ENCODE measurements around the gene SGK1. TPM values are rescaled to one million over a fixed set of nuclear protein-coding genes. Genes with fewer than 3 reads are reported as not detected.
"Not testable (repeated sequence)": the region's sequence is repeated elsewhere in the genome, so short reads cannot be mapped to it uniquely, and the experiment has no call there.

Gene SGK1
- total and polyA plus RNA-seq, 7 experiments from 2014 or later, result 6.9 to 443 (median 21.3) TPM

DNA sequence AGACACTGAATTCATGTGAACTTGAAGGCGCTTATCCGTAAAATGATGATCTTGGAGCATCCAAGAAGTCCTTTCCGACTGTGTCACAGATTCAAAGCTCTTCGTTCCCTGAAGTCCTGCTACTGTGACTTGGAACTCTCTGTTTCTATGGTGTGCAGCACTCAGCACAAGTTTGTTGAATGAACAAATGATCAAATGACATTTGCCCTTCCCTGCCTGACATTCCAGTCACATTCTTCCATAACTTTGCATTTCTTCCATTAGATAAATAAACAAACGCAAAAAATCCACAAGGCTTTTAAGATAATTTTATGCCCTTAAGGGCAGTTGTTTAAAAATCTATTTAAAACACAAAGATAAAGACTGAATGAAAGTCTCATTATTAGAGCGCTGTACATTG is 39.9 kb downstream of the SGK1 start:
- Histone ChIP-seq H3K36me3 (ENCODE audit: control insufficient read depth in 2 of 3, insufficient read depth in 3 of 3, low read length in 3 of 3) (no peaks in the 10 kb centered on the region), H3K4me3 (ENCODE audit: low read length) (no peak overlapping the region), H3K27me3 (ENCODE audit: control insufficient read depth in 2 of 2, insufficient read depth in 2 of 2, low read length in 2 of 2) (no peaks in the 10 kb centered on the region), H3K27ac (ENCODE audit: low read depth, low read length) (no peak overlapping the region), H3K4me1 (ENCODE audit: control insufficient read depth in 2 of 2, insufficient read depth in 2 of 2, low read length in 2 of 2) (peaks cover 19 to 20% of the 10 kb centered on the region in 2 donors), H3K9me3 (ENCODE audit: control insufficient read depth in 2 of 3, low read length in 3 of 3) (no peaks in the 10 kb centered on the region)
- no peak for ATAC-seq
- Mint-ChIP-seq H3K27me3 (no peaks in the 10 kb centered on the region), H3K4me1 (peaks cover 21 to 47% (median 33%) of the 10 kb centered on the region in 7 donors), H3K4me3 (no peak overlapping the region), H3K36me3 (peaks cover 0 to 3% (median 0%) of the 10 kb centered on the region in 5 donors), H3K27ac (no peak overlapping the region), H3K9me3 (peaks cover 0 to 2% (median 0%) of the 10 kb centered on the region in 11 donors)
- CTCF ChIA-PET, result interaction anchor here (0.6 to 1.3 kb wide), 3 partner anchors 15 to 100 kb away, joined by 3 read pairs; no protein-coding TSS in a partner anchor
- intact Hi-C loops (cut with micrococcal nuclease), result no loop called here
- no peak for DNase-seq
- POLR2A ChIA-PET, result interaction anchor here (0.6 to 1.2 kb wide), 4 partner anchors 29 to 103 kb away, joined by 3 read pairs; no protein-coding TSS in a partner anchor

GRCh38 chr6:134276891-134277377 is 41.0 kb downstream of the SGK1 start:
- H3K27ac ChIP-seq (ENCODE audit: low read depth, low read length); H3K4me3 ChIP-seq (ENCODE audit: low read length); H3K9me3 ChIP-seq (ENCODE audit: control insufficient read depth in 2 of 3, low read length in 3 of 3); H3K36me3 ChIP-seq (ENCODE audit: control insufficient read depth in 2 of 3, insufficient read depth in 3 of 3, low read length in 3 of 3); H3K36me3 Mint-ChIP-seq; H3K9me3 Mint-ChIP-seq; H3K27me3 ChIP-seq (ENCODE audit: control insufficient read depth in 2 of 2, insufficient read depth in 2 of 2, low read length in 2 of 2); H3K27me3 Mint-ChIP-seq: not testable (repeated sequence)
- intact Hi-C loops (cut with micrococcal nuclease), result loop anchor here in 1 of 2 donors (1.0 kb wide), 1 partner anchor 30 kb away; no protein-coding TSS in a partner anchor
- CTCF ChIA-PET, result interaction anchor here (0.7 to 1.3 kb wide), 3 partner anchors 9 to 99 kb away, joined by 3 read pairs; no protein-coding TSS in a partner anchor
- H3K4me1 ChIP-seq (ENCODE audit: control insufficient read depth in 2 of 2, insufficient read depth in 2 of 2, low read length in 2 of 2), result peaks cover 24 to 28% of the 10 kb centered on the region in 2 donors
- POLR2A ChIA-PET, result interaction anchor here (0.6 to 0.9 kb wide), 3 partner anchors 28 to 606 kb away, joined by 3 to 4 read pairs (median 3); no protein-coding TSS in a partner anchor
- DNase-seq (peak in 4 of 9 donors; percentile 5 to 29 (median 12)), ATAC-seq (peak; percentile 50)
- peak overlapping the region in 5 of 9 donors; percentile 43 to 78 (median 65) for H3K27ac Mint-ChIP-seq
- H3K4me3 Mint-ChIP-seq, result peak overlapping the region in 7 of 10 donors; percentile 2 to 62 (median 44)
- peaks cover 25 to 57% (median 41%) of the 10 kb centered on the region in 7 donors for H3K4me1 Mint-ChIP-seq

DNA sequence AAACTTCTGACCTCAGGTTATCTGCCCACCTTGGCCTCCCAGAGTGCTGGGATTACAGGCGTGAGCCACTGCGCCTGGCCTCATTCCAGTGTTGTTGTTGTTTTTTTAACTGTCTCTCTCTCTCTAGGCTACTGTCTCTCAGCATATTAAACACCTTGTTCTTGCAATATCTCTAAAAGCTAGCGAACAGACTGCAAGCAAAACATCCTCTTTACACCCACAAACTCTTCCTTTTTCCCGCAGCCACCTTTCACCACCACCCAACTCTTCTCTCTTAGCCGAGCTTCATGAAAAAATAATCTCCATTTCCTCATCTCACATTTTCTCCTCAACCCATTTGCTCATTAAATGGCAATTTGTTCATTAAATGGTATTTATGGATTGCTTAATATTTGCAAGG is 45.5 kb downstream of the SGK1 start:
- Mint-ChIP-seq H3K4me1 (peaks cover 19 to 46% (median 39%) of the 10 kb centered on the region in 7 donors), H3K4me3 (peak overlapping the region; percentile 42 to 76 (median 68)), H3K36me3 (peaks cover 0 to 3% (median 0%) of the 10 kb centered on the region in 5 donors), H3K27me3 (no peaks in the 10 kb centered on the region), H3K9me3 (peaks cover 0 to 2% (median 0%) of the 10 kb centered on the region in 11 donors), H3K27ac (peak overlapping the region; percentile 53 to 92 (median 82))
- ChIA-PET CTCF (interaction anchor here (0.6 to 0.8 kb wide), 2 partner anchors 23 to 36 kb away, joined by 4 read pairs; no protein-coding TSS in a partner anchor), POLR2A (interaction anchor here (0.6 to 1.3 kb wide), 4 partner anchors 10 to 144 kb away, joined by 3 to 5 read pairs (median 4); no protein-coding TSS in a partner anchor)
- ATAC-seq (no peak), DNase-seq (peak in 5 of 9 donors; percentile 11 to 35 (median 25))
- H3K27ac ChIP-seq (ENCODE audit: low read depth, low read length), result peak overlapping the region; percentile 29
- intact Hi-C loops (cut with micrococcal nuclease), result no loop called here
- no peaks in the 10 kb centered on the region for H3K36me3 ChIP-seq (ENCODE audit: control insufficient read depth in 2 of 3, insufficient read depth in 3 of 3, low read length in 3 of 3)
- H3K9me3 ChIP-seq (ENCODE audit: control insufficient read depth in 2 of 3, low read length in 3 of 3), result no peaks in the 10 kb centered on the region
- no peak overlapping the region for H3K4me3 ChIP-seq (ENCODE audit: low read length)
- H3K4me1 ChIP-seq (ENCODE audit: control insufficient read depth in 2 of 2, insufficient read depth in 2 of 2, low read length in 2 of 2), result peaks cover 21 to 26% of the 10 kb centered on the region in 2 donors
- no peaks in the 10 kb centered on the region for H3K27me3 ChIP-seq (ENCODE audit: control insufficient read depth in 2 of 2, insufficient read depth in 2 of 2, low read length in 2 of 2)

- Mint-ChIP-seq H3K9me3 (no peaks in the 10 kb centered on the region), H3K27me3 (no peaks in the 10 kb centered on the region), H3K36me3 (peaks cover 0 to 1% (median 0%) of the 10 kb centered on the region in 5 donors), H3K4me3 (no peak overlapping the region), H3K4me1 (peaks cover 7 to 16% (median 14%) of the 10 kb centered on the region in 7 donors), H3K27ac (no peak overlapping the region)
- DNase-seq (no peak), ATAC-seq (no peak)
- no peaks in the 10 kb centered on the region for H3K9me3 ChIP-seq (ENCODE audit: control insufficient read depth in 2 of 3, low read length in 3 of 3)
- no peaks in the 10 kb centered on the region for H3K36me3 ChIP-seq (ENCODE audit: control insufficient read depth in 2 of 3, insufficient read depth in 3 of 3, low read length in 3 of 3)
- no peak overlapping the region for H3K4me3 ChIP-seq (ENCODE audit: low read length)
- no peaks in the 10 kb centered on the region for H3K27me3 ChIP-seq (ENCODE audit: control insufficient read depth in 2 of 2, insufficient read depth in 2 of 2, low read length in 2 of 2)
- POLR2A ChIA-PET, result interaction anchor here (0.6 to 0.7 kb wide), 2 partner anchors 20 to 89 kb away, joined by 3 read pairs; no protein-coding TSS in a partner anchor
- peaks cover 3 to 9% of the 10 kb centered on the region in 2 donors for H3K4me1 ChIP-seq (ENCODE audit: control insufficient read depth in 2 of 2, insufficient read depth in 2 of 2, low read length in 2 of 2)
- CTCF ChIA-PET, result interaction anchor here (0.6 kb wide), 1 partner anchor 9 kb away, joined by 3 read pairs; no protein-coding TSS in a partner anchor
- no peak overlapping the region for H3K27ac ChIP-seq (ENCODE audit: low read depth, low read length)
- intact Hi-C loops (cut with micrococcal nuclease), result no loop called here
These were observed 50.0 kb downstream of the SGK1 start for GRCh38 chr6:134267917-134268361.

DNA sequence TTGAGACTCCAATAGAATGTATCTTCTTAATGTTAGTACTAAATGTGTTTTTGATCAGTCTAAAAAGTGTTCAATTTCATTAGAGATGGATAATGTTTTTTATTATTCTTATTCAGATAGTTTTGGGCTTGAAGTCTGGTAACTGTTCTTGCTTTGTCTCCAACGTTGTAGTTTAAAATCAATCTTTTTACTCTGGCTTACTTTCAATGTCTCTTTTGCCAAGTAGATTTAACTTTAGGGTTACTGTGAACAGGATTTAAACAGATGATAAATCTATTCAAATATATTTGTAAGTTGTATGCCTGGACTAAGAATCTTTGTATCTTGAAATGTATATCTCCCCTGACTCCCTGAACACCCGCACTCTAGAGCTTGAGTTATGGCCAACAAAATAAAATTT is 51.1 kb downstream of the SGK1 start:
- ChIA-PET CTCF (no interaction called here), POLR2A (no interaction called here)
- Histone ChIP-seq H3K9me3 (ENCODE audit: control insufficient read depth in 2 of 3, low read length in 3 of 3) (no peaks in the 10 kb centered on the region), H3K4me1 (ENCODE audit: control insufficient read depth in 2 of 2, insufficient read depth in 2 of 2, low read length in 2 of 2) (no peaks in the 10 kb centered on the region), H3K36me3 (ENCODE audit: control insufficient read depth in 2 of 3, insufficient read depth in 3 of 3, low read length in 3 of 3) (no peaks in the 10 kb centered on the region), H3K27me3 (ENCODE audit: control insufficient read depth in 2 of 2, insufficient read depth in 2 of 2, low read length in 2 of 2) (no peaks in the 10 kb centered on the region), H3K4me3 (ENCODE audit: low read length) (no peak overlapping the region), H3K27ac (ENCODE audit: low read depth, low read length) (no peak overlapping the region)
- Mint-ChIP-seq H3K27ac (no peak overlapping the region), H3K27me3 (no peaks in the 10 kb centered on the region), H3K36me3 (no peaks in the 10 kb centered on the region), H3K4me1 (peaks cover 3 to 6% (median 5%) of the 10 kb centered on the region in 7 donors), H3K4me3 (no peak overlapping the region), H3K9me3 (peaks cover 0 to 3% (median 0%) of the 10 kb centered on the region in 11 donors)
- intact Hi-C loops (cut with micrococcal nuclease), result no loop called here
- DNase-seq (no peak), ATAC-seq (no peak)

GRCh38 chr6:134261766-134262165 is 56.1 kb downstream of the SGK1 start:
- no peak overlapping the region for H3K4me3 Mint-ChIP-seq
- POLR2A ChIA-PET, result no interaction called here
- H3K4me1 ChIP-seq (ENCODE audit: control insufficient read depth in 2 of 2, insufficient read depth in 2 of 2, low read length in 2 of 2), result no peaks in the 10 kb centered on the region
- no peak for ATAC-seq
- H3K27me3 Mint-ChIP-seq, result no peaks in the 10 kb centered on the region
- H3K36me3 Mint-ChIP-seq, result peaks cover 0 to 5% (median 1%) of the 10 kb centered on the region in 5 donors
- H3K4me1 Mint-ChIP-seq, result peaks cover 0 to 3% (median 0%) of the 10 kb centered on the region in 7 donors
- no peak overlapping the region for H3K4me3 ChIP-seq (ENCODE audit: low read length)
- no peaks in the 10 kb centered on the region for H3K27me3 ChIP-seq (ENCODE audit: control insufficient read depth in 2 of 2, insufficient read depth in 2 of 2, low read length in 2 of 2)
- no peak overlapping the region for H3K27ac ChIP-seq (ENCODE audit: low read depth, low read length)
- H3K36me3 ChIP-seq (ENCODE audit: control insufficient read depth in 2 of 3, insufficient read depth in 3 of 3, low read length in 3 of 3), result no peaks in the 10 kb centered on the region
- CTCF ChIA-PET, result no interaction called here
- no peak for DNase-seq
- intact Hi-C loops (cut with micrococcal nuclease), result no loop called here
- no peak overlapping the region for H3K27ac Mint-ChIP-seq
- no peaks in the 10 kb centered on the region for H3K9me3 ChIP-seq (ENCODE audit: control insufficient read depth in 2 of 3, low read length in 3 of 3)
- H3K9me3 Mint-ChIP-seq, result peaks cover 0 to 3% (median 0%) of the 10 kb centered on the region in 11 donors
